CD4-positive, alpha-beta T cell treated with Interferon alpha-2 for 1 hour (primary cell): ENCODE data around the gene TFPT.
A peak's percentile ranks its signal among the peaks of the same experiment; 100 is the strongest.

Experiments
- DNase-seq, 2 donors: peaks; one replicate each; pipeline ENCODE4 v3.0.0-alpha.2; 2020 to 2022

The TFPT gene, protein sequence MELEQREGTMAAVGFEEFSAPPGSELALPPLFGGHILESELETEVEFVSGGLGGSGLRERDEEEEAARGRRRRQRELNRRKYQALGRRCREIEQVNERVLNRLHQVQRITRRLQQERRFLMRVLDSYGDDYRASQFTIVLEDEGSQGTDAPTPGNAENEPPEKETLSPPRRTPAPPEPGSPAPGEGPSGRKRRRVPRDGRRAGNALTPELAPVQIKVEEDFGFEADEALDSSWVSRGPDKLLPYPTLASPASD

GRCh38 chr19:54115109-54116063 lies at the start of gene TFPT, which contains the start of gene PRPF31:
Gene TFPT (minus strand): TSS chr19:54115657. CDS start chr19:54115269, 388 bp downstream.
Gene PRPF31 (plus strand): TSS chr19:54115754. CDS start chr19:54118279, 2,525 bp downstream.
- DNase-seq, result peak; percentile 93 to 97

DNA sequence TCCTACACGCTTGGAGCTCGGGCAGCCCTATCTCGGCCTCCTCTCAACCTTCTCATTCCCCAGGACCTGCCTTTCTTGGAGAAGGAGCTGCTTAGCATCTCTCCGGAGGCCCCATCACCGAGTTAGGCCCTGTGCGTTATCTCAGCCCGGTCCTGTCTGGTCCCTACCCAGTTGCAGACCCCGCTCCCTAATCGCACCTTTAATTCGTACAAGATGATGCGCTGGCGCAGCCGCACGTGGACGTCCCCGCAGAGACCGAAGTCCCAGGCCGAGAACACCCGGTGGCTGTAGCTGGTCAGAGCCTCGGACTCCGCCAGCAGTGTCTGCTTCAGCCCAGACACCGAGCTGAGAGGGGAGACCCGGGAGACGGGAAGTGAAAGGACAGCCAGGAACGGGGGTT lies 49.8 kb upstream of the TFPT start:
- DNase-seq, result no peak

DNA sequence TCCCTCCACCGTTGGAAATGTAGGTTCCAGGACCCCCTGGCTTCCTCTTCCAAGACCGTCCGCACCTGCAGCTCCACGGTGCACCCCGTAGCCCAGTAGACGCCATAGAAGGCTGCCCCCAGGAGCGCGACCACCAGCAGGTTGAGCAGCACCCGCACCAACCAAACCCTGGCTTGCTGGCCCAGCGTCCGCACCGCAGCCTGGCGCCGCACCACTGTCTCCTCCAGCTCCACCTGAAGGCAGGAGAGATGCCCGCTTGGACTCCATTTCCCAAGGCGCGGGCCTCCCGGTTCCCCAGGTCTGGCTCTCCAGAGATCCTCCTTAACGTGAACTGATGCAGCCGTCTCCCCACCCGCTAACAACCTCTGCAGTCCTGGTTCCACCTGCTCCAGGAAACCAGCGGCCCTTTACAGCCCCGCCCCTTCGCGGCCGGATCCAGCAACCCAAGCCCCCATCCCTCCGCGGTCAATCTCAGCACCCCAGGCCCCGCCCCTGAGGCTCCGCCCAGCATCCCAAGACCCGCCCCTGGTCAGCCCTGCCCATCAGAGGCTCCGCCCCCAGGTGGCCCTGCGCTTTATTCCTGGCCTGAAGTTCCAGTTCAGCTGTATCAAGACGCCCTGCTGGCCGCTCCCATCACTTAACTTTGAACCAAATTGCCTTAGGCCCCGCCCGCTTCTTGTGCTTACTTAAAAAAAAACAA lies 49.1 kb upstream of the TFPT start:
- peak; percentile 61 to 81 for DNase-seq

DNA sequence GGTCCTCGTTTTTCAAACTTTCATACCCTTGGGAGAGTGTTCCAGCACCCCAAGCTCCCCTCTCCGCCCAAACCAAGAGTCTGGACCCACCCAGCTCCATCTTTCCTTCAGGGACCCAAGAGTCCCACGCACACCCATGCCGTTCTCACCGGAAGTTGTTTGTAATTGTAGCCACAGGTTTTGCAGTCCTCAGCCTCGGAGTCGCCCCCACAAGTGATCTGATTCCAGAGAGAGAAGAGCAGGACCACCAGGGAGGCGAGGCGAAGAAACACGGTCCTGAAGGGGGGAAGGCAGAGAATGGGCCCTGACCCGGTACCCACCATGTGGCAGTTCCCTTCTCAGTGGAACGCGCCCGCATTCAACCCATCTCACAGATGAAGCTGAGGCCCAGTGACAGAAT lies 47.4 kb upstream of the TFPT start:
- DNase-seq, result no peak

DNA sequence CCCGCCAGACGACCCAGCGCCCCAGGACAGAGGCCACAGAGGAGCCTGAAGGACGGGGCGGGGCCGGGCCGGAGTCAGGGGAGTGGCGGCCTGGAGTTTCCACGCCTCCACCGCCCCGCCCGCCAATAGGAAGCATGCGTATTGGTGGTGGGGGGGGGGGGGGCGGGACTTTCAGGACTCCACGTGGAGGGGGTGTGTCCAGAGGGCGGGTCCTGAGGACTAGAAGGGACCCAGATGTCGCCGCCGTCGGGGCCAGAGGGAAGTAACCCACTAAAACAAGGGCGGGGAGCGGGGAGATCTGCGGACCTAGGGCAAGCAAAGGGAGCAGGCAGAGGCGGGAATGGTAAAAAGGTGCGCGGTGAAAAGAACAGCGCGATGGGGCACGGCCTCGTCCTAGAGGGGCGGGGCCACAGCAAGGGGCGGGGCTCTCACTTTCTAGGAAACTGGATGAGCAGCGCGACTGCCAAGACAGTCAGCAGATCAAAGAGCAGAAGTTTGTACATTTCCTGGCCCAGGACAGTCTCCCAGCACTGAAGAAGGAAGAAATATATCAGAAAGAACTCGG lies 46.9 kb upstream of the TFPT start:
- peak; percentile 86 for DNase-seq

DNA sequence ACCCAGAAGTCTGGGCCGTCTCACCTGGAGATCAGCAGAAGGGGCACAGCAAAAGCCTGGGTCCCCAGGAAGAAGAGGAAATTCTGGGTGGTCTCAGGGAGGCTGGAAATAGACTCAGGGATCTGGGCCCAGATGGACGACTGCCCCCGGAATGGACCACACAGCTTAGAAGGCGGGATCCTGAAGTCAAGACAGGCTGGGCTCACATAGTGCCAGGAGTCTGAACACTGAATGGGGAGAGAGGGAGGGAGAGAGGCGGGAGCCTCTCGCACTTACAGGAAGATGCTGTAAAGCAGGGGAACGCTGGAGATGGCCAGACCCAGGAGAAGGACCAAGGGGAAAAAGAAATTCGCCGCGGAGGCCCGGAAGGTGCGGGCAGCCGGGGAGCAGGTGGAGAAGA lies 45.4 kb upstream of the TFPT start:
- no peak for DNase-seq

DNA sequence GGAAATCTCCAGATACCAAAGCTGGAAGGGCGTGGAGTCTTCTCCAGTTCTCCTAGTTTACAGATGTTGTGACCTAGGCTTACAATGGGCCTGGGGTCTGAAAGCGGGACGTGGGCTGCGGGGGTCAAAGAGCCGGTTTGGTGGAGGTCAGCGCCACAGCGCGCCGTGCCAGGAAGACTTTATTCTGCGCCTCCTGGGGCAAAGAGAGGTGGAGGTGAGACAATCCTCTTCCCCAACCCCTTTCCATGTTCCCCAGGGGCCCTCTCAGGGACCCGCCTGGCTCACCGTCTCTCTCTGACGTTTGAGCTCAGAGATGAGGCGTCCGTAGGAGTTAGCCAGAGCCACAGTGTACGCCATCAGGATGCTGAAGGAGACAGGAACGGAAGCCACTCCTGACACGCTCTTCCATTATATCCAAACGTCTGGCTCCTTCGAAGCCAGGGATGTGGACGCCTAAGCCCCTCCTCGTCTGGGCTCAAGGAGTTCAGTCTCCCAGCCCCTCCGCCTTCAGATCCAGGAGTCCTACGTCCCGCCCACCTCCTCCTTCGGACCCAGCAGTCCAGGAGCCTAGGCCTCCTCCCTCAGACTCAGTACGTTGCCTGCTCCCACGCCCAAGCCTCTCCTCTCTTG lies 44.8 kb upstream of the TFPT start:
- no peak for DNase-seq

DNA sequence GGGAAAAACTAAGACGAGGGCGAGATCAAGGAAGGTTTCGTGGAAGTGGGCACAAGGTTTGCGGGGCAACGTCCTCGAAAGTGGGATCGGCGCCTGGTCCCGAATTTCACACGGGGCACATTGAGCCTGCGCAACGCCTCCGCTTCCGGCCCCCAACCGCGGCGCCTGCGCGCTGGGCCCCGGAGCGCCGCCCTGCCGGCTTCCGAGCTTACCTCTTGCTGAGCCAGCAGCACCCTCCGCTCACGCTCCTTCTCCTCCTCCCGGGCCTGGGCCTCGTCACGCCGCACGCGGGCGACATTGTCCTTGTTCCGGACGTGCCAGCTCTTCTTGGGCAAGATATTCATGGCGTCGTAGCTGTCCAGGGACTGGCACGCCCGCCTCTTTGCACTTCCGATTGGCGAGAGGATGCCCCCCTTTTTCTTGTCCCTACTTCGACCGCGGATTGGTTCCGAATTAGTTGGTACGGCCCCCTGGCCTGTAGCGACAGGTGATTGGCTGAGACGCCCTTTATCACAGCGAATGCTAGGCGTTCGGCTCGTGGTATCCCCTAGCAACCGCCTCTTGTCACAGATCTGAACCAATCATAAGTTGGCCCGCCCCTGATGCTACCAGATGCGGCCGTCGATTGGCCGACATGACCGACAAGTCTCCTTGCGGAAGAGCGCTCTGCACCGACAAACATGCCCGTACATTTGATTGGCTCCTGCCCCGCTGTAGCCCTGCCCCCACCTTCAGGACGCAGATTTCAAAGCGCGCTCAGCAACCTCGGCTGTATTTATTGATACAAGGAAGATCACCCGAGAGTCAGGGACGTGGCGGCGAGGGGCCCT lies 44.1 kb upstream of the TFPT start, which contains the start of gene LENG1:
Gene LENG1, minus strand, starts transcription at position 370 of the 830 bp plus-strand sequence. Its CDS starts 26 bp downstream, at position 344.
- DNase-seq, result peak; percentile 100

GRCh38 chr19:54158812-54159351 lies 43.4 kb upstream of the TFPT start:
- DNase-seq, result peak in 1 of 2 donors; percentile 31

- DNase-seq, result no peak
These were observed 41.5 kb upstream of the TFPT start for GRCh38 chr19:54156953-54157352.

DNA sequence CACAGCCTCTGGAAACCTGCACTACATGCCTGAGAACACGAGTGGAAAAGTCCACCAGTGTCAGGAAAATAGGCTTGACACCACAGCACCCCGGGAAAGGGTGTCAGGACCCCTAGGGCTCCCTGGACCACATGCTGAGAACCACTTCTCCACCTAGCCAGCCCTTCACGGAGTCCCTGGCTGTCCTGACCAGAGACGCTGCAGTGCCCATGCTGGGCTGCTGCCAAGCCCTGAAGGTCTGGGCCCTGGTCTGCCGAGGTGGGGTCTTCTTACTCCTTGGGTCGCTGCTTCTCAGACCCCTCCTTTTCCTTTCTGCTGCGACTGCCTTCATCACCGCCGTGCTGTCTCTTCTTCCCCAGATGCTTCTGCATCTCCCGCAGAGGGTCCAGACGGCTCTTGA lies 41.0 kb upstream of the TFPT start:
- DNase-seq, result no peak

DNA sequence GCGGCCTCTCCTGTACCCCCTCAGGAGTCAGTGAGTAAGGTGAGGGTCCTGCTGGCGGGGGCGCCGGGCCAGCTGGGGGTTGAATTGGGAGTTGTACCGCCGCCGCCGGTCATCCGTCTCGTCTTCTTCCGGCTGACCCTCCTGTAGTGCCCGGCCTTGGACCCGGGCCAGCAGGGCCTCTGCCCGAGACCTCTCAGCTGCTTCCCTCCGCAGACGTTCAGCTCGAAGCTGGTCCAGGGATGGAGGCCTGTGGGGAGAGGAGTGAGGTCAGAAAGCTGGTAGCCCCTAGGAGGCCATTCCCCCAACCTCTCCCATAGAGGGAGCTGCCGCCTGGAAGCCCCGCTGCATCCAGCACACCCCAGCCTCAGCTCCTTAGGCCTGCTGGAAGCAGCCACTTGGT lies 40.2 kb upstream of the TFPT start:
- DNase-seq, result no peak

- DNase-seq, result peak; percentile 20 to 47
These were observed 39.3 kb upstream of the TFPT start for GRCh38 chr19:54154603-54155345.

- DNase-seq, result no peak
These were observed 38.4 kb upstream of the TFPT start for GRCh38 chr19:54153731-54154326.

GRCh38 chr19:54152878-54153524 lies 37.5 kb upstream of the TFPT start:
- no peak for DNase-seq

GRCh38 chr19:54152267-54152666 lies 36.8 kb upstream of the TFPT start:
- no peak for DNase-seq

DNA sequence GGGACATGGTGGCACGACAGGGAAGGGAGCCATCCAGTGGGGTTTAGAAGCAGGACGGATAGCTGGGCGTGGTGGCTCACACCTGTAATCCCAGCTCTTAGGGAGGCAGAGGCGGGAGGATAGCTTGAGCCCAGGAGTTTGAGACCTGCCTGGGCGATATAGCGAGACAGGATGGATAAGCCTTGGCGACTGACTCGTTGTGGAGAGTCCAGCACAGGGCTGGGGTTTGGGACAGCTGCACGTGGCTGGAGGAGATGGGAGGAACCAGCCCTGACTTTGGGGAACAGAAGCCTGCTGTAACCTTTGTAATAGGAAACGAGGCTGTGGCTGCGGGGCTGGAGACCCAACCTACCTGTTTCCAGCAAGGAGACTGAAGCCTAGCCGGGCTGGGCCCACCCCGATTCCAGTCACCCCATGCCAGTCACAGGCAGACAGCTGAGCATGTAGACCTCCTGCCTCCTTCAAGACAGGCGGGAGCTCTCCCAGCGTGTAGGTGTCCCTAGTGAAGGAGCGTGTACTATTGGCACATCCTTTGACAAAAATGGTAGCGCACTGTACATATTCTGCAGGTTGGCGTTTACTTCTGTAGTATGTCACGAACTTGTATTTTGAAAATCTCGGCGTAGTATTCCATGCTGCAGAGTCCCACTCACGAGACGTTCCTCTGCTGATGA lies 36.0 kb upstream of the TFPT start:
- DNase-seq, result no peak

- no peak for DNase-seq
These were observed 33.8 kb upstream of the TFPT start for GRCh38 chr19:54149021-54149812.
